Stimulated activated CD4-positive, alpha-beta T cell treated with anti-CD3 and anti-CD28 coated beads, Interleukin-4, amount 100 ng/mL, for 1 hour (primary cell): Measurements from ENCODE around the gene ZNF579.
A peak's percentile ranks its signal among the peaks of the same experiment; 100 is the strongest.

Experiments
- DNase-seq: peaks from one replicate; pipeline ENCODE4 v3.0.0-alpha.2; 2020

The ZNF579 gene

GRCh38 chr19:55580628-55581144, at the start of gene ZNF579:
ZNF579 (minus strand) TSS chr19:55580848; CDS start chr19:55579639, 1,209 bp downstream.
- DNase-seq, result peak; percentile 82

GRCh38 chr19:55626350-55626749, 45.7 kb upstream of the ZNF579 start:
- no peak for DNase-seq

GRCh38 chr19:55625004-55625326, 44.3 kb upstream of the ZNF579 start:
- DNase-seq, result no peak

- DNase-seq, result peak; percentile 94
Observed at GRCh38 chr19:55624109-55625003, 43.7 kb upstream of the ZNF579 start, which contains the start of gene ZNF784. ZNF784 (minus strand) TSS chr19:55624566; CDS start chr19:55624561, 5 bp downstream.

- no peak for DNase-seq
Observed at GRCh38 chr19:55623561-55623960, 42.9 kb upstream of the ZNF579 start.

GRCh38 chr19:55623130-55623529, 42.5 kb upstream of the ZNF579 start:
- DNase-seq, result no peak

GRCh38 chr19:55622242-55622969, 41.8 kb upstream of the ZNF579 start:
- DNase-seq, result no peak

- DNase-seq, result no peak
Observed at GRCh38 chr19:55621673-55622231, 41.1 kb upstream of the ZNF579 start.

GRCh38 chr19:55621205-55621672, 40.6 kb upstream of the ZNF579 start:
- no peak for DNase-seq

GRCh38 chr19:55620410-55621204, 40.0 kb upstream of the ZNF579 start:
- no peak for DNase-seq

- DNase-seq, result no peak
Observed at GRCh38 chr19:55619286-55619685, 38.6 kb upstream of the ZNF579 start.

GRCh38 chr19:55618426-55618825, 37.8 kb upstream of the ZNF579 start:
- no peak for DNase-seq

- DNase-seq, result no peak
Observed at GRCh38 chr19:55617426-55617825, 36.8 kb upstream of the ZNF579 start.

- no peak for DNase-seq
Observed at GRCh38 chr19:55616395-55616875, 35.8 kb upstream of the ZNF579 start.

- DNase-seq, result no peak
Observed at GRCh38 chr19:55615543-55616394, 35.1 kb upstream of the ZNF579 start.

GRCh38 chr19:55614711-55615542, 34.3 kb upstream of the ZNF579 start:
- no peak for DNase-seq

- no peak for DNase-seq
Observed at GRCh38 chr19:55613930-55614710, 33.5 kb upstream of the ZNF579 start.

GRCh38 chr19:55613396-55613795, 32.7 kb upstream of the ZNF579 start:
- no peak for DNase-seq

- no peak for DNase-seq
Observed at GRCh38 chr19:55611983-55612645, 31.5 kb upstream of the ZNF579 start.
